SU-DHL-6 (cell line): ENCODE results near the gene RGS13.

Source experiments
- H2AFZ ChIP-seq: fragments of 200-600 bp; sonication (generic); 2 replicates; pipeline ENCODE4 v1.6.1; 2014; ENCODE audit warnings: low read depth, mild to moderate bottlenecking, moderate library complexity, mixed read lengths, antibody characterized with exemption, low read length; ENCODE audit not compliant: severe bottlenecking
- H3F3A ChIP-seq: fragments of 200-600 bp; shearing (Covaris generic); 2 replicates; pipeline ENCODE4 v1.6.0; 2016; ENCODE audit warnings: antibody characterized with exemption, mild to moderate bottlenecking; ENCODE audit not compliant: insufficient read depth
- H3K27ac ChIP-seq: fragments of 200-600 bp; sonication (generic); 2 replicates; pipeline ENCODE4 v1.5.1; 2016; ENCODE audit warnings: low read depth, mild to moderate bottlenecking, low read length, moderate library complexity, mixed read lengths
- H3K27me3 ChIP-seq: fragments of 200-600 bp; sonication (generic), shearing (Covaris generic); 2 replicates; pipeline ENCODE4 v1.6.0; 2014; ENCODE audit warnings: mild to moderate bottlenecking, low read length
- H3K36me3 ChIP-seq: fragments of 200-600 bp; sonication (generic); 2 replicates; pipeline ENCODE4 v1.6.1; 2014; ENCODE audit warnings: mild to moderate bottlenecking, low read length, mixed read lengths
- H3K4me2 ChIP-seq: fragments of 300-600, 200-600 bp; shearing (Covaris generic), sonication (generic); 2 replicates; pipeline ENCODE4 v1.6.0; 2014; ENCODE audit warnings: low read length, low read depth, mild to moderate bottlenecking; ENCODE audit not compliant: poor library complexity, severe bottlenecking
- H3K4me3 ChIP-seq: fragments of 200-600 bp; sonication (generic); 2 replicates; pipeline ENCODE4 v1.5.1; 2014; ENCODE audit warnings: antibody characterized with exemption, low read length, mild to moderate bottlenecking, mixed read lengths; ENCODE audit not compliant: insufficient read depth, poor library complexity, severe bottlenecking
- H3K79me2 ChIP-seq: fragments of 200-600 bp; sonication (generic); 2 replicates; pipeline ENCODE4 v1.6.1; 2014; ENCODE audit warnings: mild to moderate bottlenecking, low read length, moderate library complexity; ENCODE audit not compliant: insufficient read depth
- H3K9ac ChIP-seq: fragments of 200-600 bp; sonication (generic); 2 replicates; pipeline ENCODE4 v1.7.0; 2014; ENCODE audit warnings: mild to moderate bottlenecking, low read length
- H3K9me2 ChIP-seq: fragments of 200-600 bp; sonication (generic); replicated peaks from 2 replicates; pipeline ENCODE4 v1.6.1; 2014; ENCODE audit warnings: low read length; ENCODE audit not compliant: insufficient read depth
- H3K9me3 ChIP-seq: fragments of 200-600 bp; sonication (generic); 2 replicates; pipeline ENCODE4 v1.6.1; 2014; ENCODE audit warnings: low read length, mixed read lengths; ENCODE audit not compliant: insufficient read depth
- H4K20me1 ChIP-seq: fragments of 200-600 bp; sonication (generic); 2 replicates; pipeline ENCODE4 v1.6.1; 2014; ENCODE audit warnings: low read depth, mild to moderate bottlenecking, antibody characterized with exemption, low read length, moderate library complexity, mixed read lengths
- EZH2phosphoT487 ChIP-seq: fragments of 200-600 bp; sonication (generic), shearing (Covaris generic); conservative IDR thresholded peaks from 2 replicates; pipeline ENCODE4 v1.6.1; 2018; ENCODE audit warnings: mild to moderate bottlenecking, antibody characterized with exemption, low read length, moderate library complexity, mixed read lengths
- TF ChIP-seq, protein P1 (sequence below): fragments of 200-600 bp; sonication (generic); IDR thresholded peaks from one replicate; pipeline ENCODE4 v1.5.1; 2017; ENCODE audit warnings: antibody characterized with exemption, mild to moderate bottlenecking, low read length, moderate library complexity; ENCODE audit not compliant: insufficient read depth, poor library complexity, severe bottlenecking

RGS13 gene

DNA sequence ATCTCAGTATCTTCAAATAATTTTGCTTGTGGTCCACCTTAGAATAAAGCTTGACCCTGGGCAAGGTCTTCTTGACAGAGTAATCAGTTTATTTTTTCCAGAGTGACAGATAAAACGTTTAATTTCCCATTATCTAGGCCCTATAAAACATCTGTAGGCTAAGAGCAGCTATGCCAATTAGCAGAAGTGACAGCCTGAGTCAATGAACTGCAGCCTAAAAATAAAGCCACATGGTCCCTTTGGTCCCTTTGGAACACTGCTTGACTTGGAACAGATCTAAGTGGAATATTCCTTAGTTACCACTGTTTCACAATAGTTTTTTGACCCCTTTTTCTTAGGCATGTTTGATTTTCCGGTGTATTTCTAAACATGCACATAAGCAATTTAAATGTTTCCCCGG, 6.3 kb upstream of the RGS13 start:
- TF ChIP-seq, protein P1, sequence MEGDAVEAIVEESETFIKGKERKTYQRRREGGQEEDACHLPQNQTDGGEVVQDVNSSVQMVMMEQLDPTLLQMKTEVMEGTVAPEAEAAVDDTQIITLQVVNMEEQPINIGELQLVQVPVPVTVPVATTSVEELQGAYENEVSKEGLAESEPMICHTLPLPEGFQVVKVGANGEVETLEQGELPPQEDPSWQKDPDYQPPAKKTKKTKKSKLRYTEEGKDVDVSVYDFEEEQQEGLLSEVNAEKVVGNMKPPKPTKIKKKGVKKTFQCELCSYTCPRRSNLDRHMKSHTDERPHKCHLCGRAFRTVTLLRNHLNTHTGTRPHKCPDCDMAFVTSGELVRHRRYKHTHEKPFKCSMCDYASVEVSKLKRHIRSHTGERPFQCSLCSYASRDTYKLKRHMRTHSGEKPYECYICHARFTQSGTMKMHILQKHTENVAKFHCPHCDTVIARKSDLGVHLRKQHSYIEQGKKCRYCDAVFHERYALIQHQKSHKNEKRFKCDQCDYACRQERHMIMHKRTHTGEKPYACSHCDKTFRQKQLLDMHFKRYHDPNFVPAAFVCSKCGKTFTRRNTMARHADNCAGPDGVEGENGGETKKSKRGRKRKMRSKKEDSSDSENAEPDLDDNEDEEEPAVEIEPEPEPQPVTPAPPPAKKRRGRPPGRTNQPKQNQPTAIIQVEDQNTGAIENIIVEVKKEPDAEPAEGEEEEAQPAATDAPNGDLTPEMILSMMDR = no peak
- no peak for TF ChIP-seq EZH2phosphoT487
- no peaks in the 10 kb centered on the region for H4K20me1 ChIP-seq
- peak overlapping the region; percentile 50 for H3K4me3 ChIP-seq
- H3K27me3 ChIP-seq = no peaks in the 10 kb centered on the region
- peak overlapping the region; percentile 99 for H3K27ac ChIP-seq
- peaks cover 57% of the 10 kb centered on the region for H3K79me2 ChIP-seq
- peak overlapping the region; percentile 73 for H3K9ac ChIP-seq
- peak overlapping the region; percentile 25 for H2AFZ ChIP-seq
- no peaks in the 10 kb centered on the region for H3K9me3 ChIP-seq
- no peaks in the 10 kb centered on the region for H3K9me2 ChIP-seq
- peak overlapping the region; percentile 100 for H3K4me2 ChIP-seq
- H3F3A ChIP-seq = peaks cover 79% of the 10 kb centered on the region
- H3K36me3 ChIP-seq = no peaks in the 10 kb centered on the region

DNA sequence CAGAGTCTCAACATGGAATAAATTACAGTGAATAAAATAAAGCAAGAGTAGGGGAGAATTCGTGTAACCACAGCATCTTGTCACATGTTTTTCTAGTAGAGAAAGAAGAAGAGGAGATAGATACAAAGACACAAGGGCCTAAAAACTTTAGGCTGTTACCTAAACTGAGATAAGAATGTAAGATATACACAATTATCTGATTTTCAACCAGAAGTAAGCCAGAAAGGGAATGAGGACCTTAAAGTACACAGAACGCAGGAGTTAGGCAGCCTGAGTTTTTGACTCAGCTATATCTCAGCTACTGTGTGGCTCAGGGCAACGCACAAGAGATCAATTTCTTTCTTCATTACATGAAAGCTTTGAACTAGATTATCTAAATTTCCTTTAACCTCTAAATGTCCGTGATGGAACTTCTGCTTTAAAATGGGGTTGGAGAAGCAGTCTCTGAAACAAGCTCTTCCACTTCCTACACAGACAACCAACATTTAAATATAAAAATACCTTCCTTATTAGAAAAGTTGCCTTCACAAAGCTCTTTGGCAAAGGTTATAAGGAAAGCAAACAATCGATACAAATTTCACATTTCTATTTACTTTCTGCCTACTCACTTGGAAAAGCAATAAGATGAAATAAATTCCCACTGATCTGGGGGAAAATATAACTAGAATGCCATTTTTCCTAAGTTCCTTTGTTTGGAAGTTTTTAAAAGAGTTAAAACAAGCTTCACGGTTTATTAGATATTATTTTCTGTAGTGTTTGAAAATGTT, 5.2 kb upstream of the RGS13 start:
- Histone ChIP-seq H2AFZ (peak overlapping the region; percentile 4), H3F3A (peaks cover 81% of the 10 kb centered on the region), H3K79me2 (peaks cover 60% of the 10 kb centered on the region), H3K27ac (peak overlapping the region; percentile 99), H4K20me1 (no peaks in the 10 kb centered on the region), H3K4me3 (peak overlapping the region; percentile 29), H3K4me2 (peak overlapping the region; percentile 100), H3K9ac (peak overlapping the region; percentile 73), H3K27me3 (no peaks in the 10 kb centered on the region), H3K9me2 (no peaks in the 10 kb centered on the region), H3K9me3 (no peaks in the 10 kb centered on the region), H3K36me3 (no peaks in the 10 kb centered on the region)
- TF ChIP-seq EZH2phosphoT487 = no peak
- TF ChIP-seq, protein P1 = no peak

DNA sequence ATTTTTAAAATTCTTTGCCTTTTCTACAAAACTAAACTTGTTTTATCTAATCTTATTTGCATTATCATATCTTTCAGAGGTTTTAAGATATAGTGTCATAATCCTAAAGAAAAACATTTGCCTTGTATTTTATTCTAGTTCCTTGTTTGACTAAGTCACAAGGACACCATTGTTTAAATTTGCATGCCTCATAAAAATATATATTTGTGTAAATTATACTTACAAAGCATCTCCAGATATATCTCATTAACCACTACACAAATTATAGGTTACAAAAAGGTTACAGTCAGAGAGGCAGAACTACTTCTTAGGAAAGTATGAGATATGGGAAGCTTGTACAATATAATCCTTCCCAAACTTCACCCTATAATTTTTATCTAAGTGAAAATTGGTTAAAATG, 4.2 kb upstream of the RGS13 start:
- H3K9me3 ChIP-seq = no peaks in the 10 kb centered on the region
- no peak overlapping the region for H2AFZ ChIP-seq
- no peaks in the 10 kb centered on the region for H3K27me3 ChIP-seq
- H3K4me3 ChIP-seq = peak overlapping the region; percentile 29
- peaks cover 71% of the 10 kb centered on the region for H3F3A ChIP-seq
- peak overlapping the region; percentile 100 for H3K4me2 ChIP-seq
- peaks cover 70% of the 10 kb centered on the region for H3K79me2 ChIP-seq
- H3K9ac ChIP-seq = peak overlapping the region; percentile 73
- no peaks in the 10 kb centered on the region for H4K20me1 ChIP-seq
- peak overlapping the region; percentile 99 for H3K27ac ChIP-seq
- peaks cover 2% of the 10 kb centered on the region; the same call in 1 of the 2 replicates for H3K36me3 ChIP-seq
- no peak for TF ChIP-seq EZH2phosphoT487
- H3K9me2 ChIP-seq = no peaks in the 10 kb centered on the region

DNA sequence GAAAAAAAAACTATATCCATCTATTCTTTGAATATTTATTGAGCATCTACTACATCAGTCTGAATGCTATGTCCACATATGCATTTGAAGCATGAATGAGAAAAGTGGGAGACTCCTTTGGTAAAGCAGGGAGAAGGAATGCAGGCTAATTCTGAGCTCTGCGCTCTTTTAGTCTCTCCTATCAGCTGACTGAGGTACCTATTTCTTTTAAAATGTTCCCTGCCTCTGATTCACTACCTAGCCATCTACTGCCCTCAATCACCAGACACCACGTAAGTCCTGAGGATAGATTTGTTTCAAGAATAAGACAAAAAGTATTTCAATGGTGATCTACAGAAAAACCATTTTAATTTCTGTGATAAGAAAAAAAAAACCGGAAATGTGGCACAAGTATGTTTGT, 3.8 kb upstream of the RGS13 start:
- Histone ChIP-seq H3K27me3 (no peaks in the 10 kb centered on the region), H3K36me3 (peaks cover 5% of the 10 kb centered on the region; the same call in 1 of the 2 replicates), H3K9me2 (no peaks in the 10 kb centered on the region), H3K4me3 (peak overlapping the region; percentile 58), H4K20me1 (no peaks in the 10 kb centered on the region), H3F3A (peaks cover 67% of the 10 kb centered on the region), H3K9me3 (no peaks in the 10 kb centered on the region), H3K4me2 (peak overlapping the region; percentile 100), H2AFZ (no peak overlapping the region), H3K79me2 (peaks cover 75% of the 10 kb centered on the region), H3K9ac (peak overlapping the region; percentile 73), H3K27ac (peak overlapping the region; percentile 99)
- TF ChIP-seq, protein P1 = no peak
